GM12878 (cell line): ENCODE data around the gene MAN2B1. TPM values are rescaled to one million over a fixed set of nuclear protein-coding genes. Genes with fewer than 3 reads are reported as not detected.

Experiments used
- ATAC-seq: fragments of 200-7000 bp; cut with Tn5 transposase; 3 replicates; pipeline ENCODE4 v1.9.1; 2020; ENCODE audit warnings: mild to moderate bottlenecking, moderate library complexity
- BruUV-seq: library from RNA; stranded (reverse); fragments of 400-500 nt; replicated peaks from 2 replicates; lab custom pipeline; 2021; lab: Mats Ljungman, UMichigan
- CTCF ChIA-PET: fragments of 300-600 bp; sonication (Branson Sonifier 250); formaldehyde crosslinking; extraction: SDS; loops from one replicate; lab custom pipeline; 2021; ENCODE audit warnings: inconsistent platforms; lab: Yijun Ruan, JAX
- POLR2A ChIA-PET: fragments of 350-600 bp; formaldehyde crosslinking; extraction: SDS; loops from one replicate; lab custom pipeline; 2021; ENCODE audit warnings: inconsistent platforms; lab: Charles Lee
- RAD21 ChIA-PET: fragments of 300-600 bp; sonication (Branson Sonifier 250); formaldehyde crosslinking; loops from one replicate; lab custom pipeline; 2023; ENCODE audit warnings: antibody characterized with exemption; ENCODE audit not compliant: unreplicated experiment; lab: Charles Lee
- SMC1A ChIA-PET: fragments of 300-600 bp; sonication (Branson Sonifier 250); formaldehyde crosslinking; loops from one replicate; lab custom pipeline; 2023; ENCODE audit not compliant: unreplicated experiment, uncharacterized antibody; lab: Charles Lee
- DNase-seq: peaks from one replicate; pipeline ENCODE4 v3.0.0-alpha.2; 2011; ENCODE audit warnings: low read depth, low spot score
- FAIRE-seq: peaks from 3 replicates; lab custom pipeline; 2011; peaks lifted over from hg19 to GRCh38; lab: Jason Lieb, UNC
- H2AFZ ChIP-seq: 2 replicates; pipeline ENCODE4 v1.6.0; 2011; ENCODE audit warnings: low read depth, low read length, control low read depth; ENCODE audit not compliant: control insufficient read depth
- H3K27ac ChIP-seq: 2 replicates; pipeline ENCODE4 v1.5.1; 2011; ENCODE audit warnings: control low read depth; ENCODE audit not compliant: control insufficient read depth, insufficient read depth
- H3K27me3 ChIP-seq, 2 experiments: replicated peaks in 1 of 2; 2 replicates each; pipeline versions ENCODE4 v1.6.0 to v1.6.1; 2011; ENCODE audit warnings: low read length in 1 of 2; ENCODE audit not compliant: control insufficient read depth in 2 of 2, insufficient read depth in 2 of 2
- H3K36me3 ChIP-seq, 2 experiments: 2 replicates each; pipeline ENCODE4 v1.5.1; 2011; ENCODE audit warnings: low read length in 1 of 2; ENCODE audit not compliant: control insufficient read depth in 2 of 2, insufficient read depth in 2 of 2
- H3K4me1 ChIP-seq: 2 replicates; pipeline ENCODE4 v1.6.1; 2011; ENCODE audit warnings: mild to moderate bottlenecking, low read length, moderate library complexity, mixed read lengths; ENCODE audit not compliant: control insufficient read depth, insufficient read depth
- H3K4me2 ChIP-seq: 2 replicates; pipeline ENCODE4 v1.6.0; 2011; ENCODE audit warnings: control low read depth; ENCODE audit not compliant: control insufficient read depth, insufficient read depth
- H3K4me3 ChIP-seq: fragments of 200-600 bp; sonication (generic); 2 replicates; pipeline ENCODE4 v1.5.1; 2016
- H3K79me2 ChIP-seq: 2 replicates; pipeline ENCODE4 v1.6.0; 2011; ENCODE audit warnings: low read length; ENCODE audit not compliant: control insufficient read depth, insufficient read depth
- H3K9ac ChIP-seq: 2 replicates; pipeline ENCODE4 v1.8.0; 2011; ENCODE audit warnings: low read length, control low read depth, mixed read lengths; ENCODE audit not compliant: control insufficient read depth, insufficient read depth
- H3K9me3 ChIP-seq: replicated peaks from 3 replicates; pipeline ENCODE4 v1.5.1; 2011; ENCODE audit warnings: mild to moderate bottlenecking, low read length; ENCODE audit not compliant: control insufficient read depth, insufficient read depth
- H4K20me1 ChIP-seq: 2 replicates; pipeline ENCODE4 v1.6.0; 2011; ENCODE audit not compliant: control insufficient read depth, insufficient read depth
- BMI1 ChIP-seq: fragments of 450-650 bp; IDR thresholded peaks from 2 replicates; pipeline ENCODE4 v1.6.1; 2016; ENCODE audit warnings: mild to moderate bottlenecking, moderate library complexity, borderline replicate concordance
- BRCA1 ChIP-seq: IDR thresholded peaks from 2 replicates; pipeline ENCODE4 v1.6.1; 2011; ENCODE audit warnings: low read depth, low read length, improper control_type of control experiment
- CHD1 ChIP-seq: IDR thresholded peaks from 2 replicates; pipeline ENCODE4 v1.6.1; 2012; ENCODE audit warnings: low read depth, low read length, improper control_type of control experiment
- IKZF2 ChIP-seq, 2 experiments: fragments of 450-650 bp; IDR thresholded peaks; 2 replicates each; pipeline ENCODE4 v1.6.1; 2017; ENCODE audit warnings: mild to moderate bottlenecking in 2 of 2, moderate library complexity in 2 of 2
- MEF2A ChIP-seq: IDR thresholded peaks from 2 replicates; pipeline ENCODE4 v1.6.1; 2011; ENCODE audit warnings: low read depth, mild to moderate bottlenecking, low read length, moderate library complexity; ENCODE audit not compliant: insufficient read depth
- MEF2B ChIP-seq: fragments of 450-650 bp; IDR thresholded peaks from 2 replicates; pipeline ENCODE4 v1.6.1; 2018; ENCODE audit warnings: mild to moderate bottlenecking, moderate library complexity; ENCODE audit not compliant: partially characterized antibody, poor library complexity, severe bottlenecking
- MLLT1 ChIP-seq: fragments of 450-650 bp; IDR thresholded peaks from 2 replicates; pipeline ENCODE4 v1.6.1; 2016; ENCODE audit warnings: mild to moderate bottlenecking
- MXI1 ChIP-seq: fragments of 150-350 bp; IDR thresholded peaks from 2 replicates; pipeline ENCODE4 v1.6.1; 2011; ENCODE audit warnings: low read depth, mild to moderate bottlenecking, inconsistent platforms, low read length, improper control_type of control experiment
- NKRF ChIP-seq: fragments of 450-650 bp; conservative IDR thresholded peaks from 2 replicates; pipeline ENCODE4 v1.6.1; 2017; ENCODE audit warnings: mild to moderate bottlenecking, moderate library complexity
- PBX3 ChIP-seq: IDR thresholded peaks from 2 replicates; pipeline ENCODE4 v1.6.1; 2011; ENCODE audit warnings: mild to moderate bottlenecking, low read depth, low read length, moderate library complexity; ENCODE audit not compliant: insufficient replicate concordance
- POU2F2 ChIP-seq: IDR thresholded peaks from 3 replicates; pipeline ENCODE4 v1.6.1; 2011; ENCODE audit warnings: low read depth, mild to moderate bottlenecking, low read length, borderline replicate concordance
- RAD51 ChIP-seq: fragments of 450-650 bp; IDR thresholded peaks from 2 replicates; pipeline ENCODE4 v1.6.1; 2016; ENCODE audit warnings: moderate library complexity, mild to moderate bottlenecking, inconsistent platforms
- RFX5 ChIP-seq: IDR thresholded peaks from 2 replicates; pipeline ENCODE4 v1.6.1; 2011; ENCODE audit warnings: low read depth, low read length, improper control_type of control experiment
- RUNX3 ChIP-seq: IDR thresholded peaks from 2 replicates; pipeline ENCODE4 v1.6.1; 2012; ENCODE audit warnings: low read length, inconsistent platforms
- USF2 ChIP-seq: IDR thresholded peaks from 2 replicates; pipeline ENCODE4 v1.6.1; 2011; ENCODE audit warnings: low read depth, low read length, improper control_type of control experiment, borderline replicate concordance
- ZNF384 ChIP-seq: IDR thresholded peaks from 2 replicates; pipeline ENCODE4 v1.6.1; 2012; ENCODE audit warnings: low read depth, mild to moderate bottlenecking, low read length, improper control_type of control experiment, borderline replicate concordance
- WGBS: methylation state at CpG from one replicate; pipeline ENCODE4 v1.1.6; 2016; ENCODE audit warnings: low lambda C conversion rate; ENCODE audit not compliant: insufficient replicate concordance, insufficient coverage; ENCODE audit errors: missing lambda C conversion rate; 5-methylcytosine and 5-hydroxymethylcytosine counted together
- in situ Hi-C: fragments of 300-500 bp; cut with MboI; formaldehyde crosslinking; loops from 9 replicates; pipeline ENCODE4 v1.14.3; 2018; ENCODE audit warnings: mixed read lengths
- intact Hi-C: fragments of 100-400 bp; cut with micrococcal nuclease; formaldehyde crosslinking; loops from one replicate; pipeline ENCODE4 v1.14.2; 2022; ENCODE audit not compliant: unreplicated experiment
- polyA plus RNA-seq, 11 experiments: library from polyadenylated mRNA; depleted of rRNA in 4 of 11; unstranded in 6 of 11; stranded (reverse) in 5 of 11; fragments of >200 nt; fragmentation: Nextera tagmentation in 4 of 11; fragmentation: Illumina TruSeq in 1 of 11; extraction: Ambion mirVana in 4 of 11; extraction: Trizol in 1 of 11; gene quantifications; 1 replicate in 1 of 11; 2 replicates in 10 of 11; pipeline versions ENCODE4 v1.2.1 to v1.2.3, GENCODE V29; 2011 to 2016; ENCODE audit warnings: inconsistent platforms in 2 of 11, missing spikeins in 2 of 11, low read depth in 1 of 11
- total RNA-seq, 4 experiments: library from RNA; depleted of rRNA in 3 of 4; stranded (reverse); fragments of >200 nt in 3 of 4; fragmentation: Illumina TruSeq in 1 of 4; extraction: Trizol in 1 of 4; gene quantifications; 2 replicates each; pipeline versions ENCODE4 v1.2.1 to v1.2.3, GENCODE V29; 2013 to 2021

MAN2B1 gene
- total and polyA plus RNA-seq, 10 of the 15 experiments (the other 5 are each of a cell fraction or from before 2014, with no cell fraction given), result 7.6 to 224 (median 81.4) TPM

GRCh38 chr19:12606796-12607195 lies 59.7 kb downstream of the MAN2B1 start (continued):
- TF ChIP-seq NKRF, result no peak
- TF ChIP-seq MLLT1, result no peak

- CTCF ChIA-PET, result interaction anchor here (0.7 to 2.3 kb wide), 9 partner anchors 10 to 544 kb away, joined by 3 to 6 read pairs (median 4); no protein-coding TSS in a partner anchor
- WGBS, result 92% methylated on average over 1 of the region's 1 CpG
- RAD21 ChIA-PET, result interaction anchor here (0.6 to 2.8 kb wide), 5 partner anchors 10 to 65 kb away, joined by 3 to 27 read pairs (median 3); partner anchors contain the start of genes MAN2B1 and WDR83
- Histone ChIP-seq H3K36me3 (peaks cover 3 to 10% of the 10 kb centered on the region in 2 experiments; a peak in 2 of 4 replicates), H3K4me2 (peak overlapping the region; percentile 61), H2AFZ (0 out of 2 replicates have a peak overlapping the region, but pooled peaks have one; percentile 16), H4K20me1 (no peaks in the 10 kb centered on the region), H3K27me3 (no peaks in the 10 kb centered on the region), H3K4me1 (peaks cover 17% of the 10 kb centered on the region), H3K79me2 (peaks cover 2% of the 10 kb centered on the region), H3K4me3 (no peak overlapping the region), H3K9ac (no peak overlapping the region), H3K27ac (peak overlapping the region; percentile 9), H3K9me3 (no peaks in the 10 kb centered on the region; the same call in 2 of the 3 replicates)
- BruUV-seq, result no TSS peak
- ATAC-seq, result peak; percentile 99
- DNase-seq, result peak; percentile 69
- peak; percentile 64 for FAIRE-seq
- intact Hi-C loops, result no loop called here
- POLR2A ChIA-PET, result interaction anchor here (0.6 to 1.9 kb wide), 4 partner anchors 10 to 1420 kb away, joined by 3 to 13 read pairs (median 3); partner anchors contain the start of genes MAN2B1 and WDR83
- SMC1A ChIA-PET, result interaction anchor here (0.6 to 1.7 kb wide), 9 partner anchors 11 to 113 kb away, joined by 3 to 19 read pairs (median 3); no protein-coding TSS in a partner anchor
- in situ Hi-C loops, result no loop called here
- TF ChIP-seq BRCA1 (no peak), ZNF384 (peak; percentile 51; the same call in 1 of the 2 replicates), POU2F2 (peak; percentile 71; the same call in 1 of the 3 replicates), RFX5 (no peak), RUNX3 (peak; percentile 88), MEF2B (peak; percentile 57), PBX3 (peak; percentile 49), BMI1 (peak; percentile 83), MEF2A (peak; percentile 78), USF2 (peak; percentile 41; the same call in 1 of the 2 replicates), RAD51 (peak; percentile 85), MXI1 (peak; percentile 84), CHD1 (no peak), IKZF2 (IDR thresholded peaks at IDR 0.05) (peak in 1 of 2 experiments; percentile 19; a peak in 1 of 4 replicates)
These were observed 62.8 kb downstream of the MAN2B1 start for GRCh38 chr19:12603714-12604113.
